Tibial nerve (tissue), 4 donors: ENCODE measurements around the gene IL17B. TPM values are rescaled to one million over a fixed set of nuclear protein-coding genes. Genes with fewer than 3 reads are reported as not detected.

Source experiments
- DNase-seq, 2 donors: peaks; one replicate each; pipeline ENCODE4 v3.0.0-alpha.2; 2019; ENCODE audit warnings: low spot score in 2 of 2
- H3K27ac ChIP-seq, 4 donors: fragments of 200-600 bp; sonication (generic) in 3 of 4; one replicate each; pipeline ENCODE4 v1.5.1; 2017 to 2019; ENCODE audit warnings: mild to moderate bottlenecking in 1 of 4
- H3K27me3 ChIP-seq, 2 donors: fragments of 200-600 bp; sonication (generic) in 1 of 2; one replicate each; pipeline versions ENCODE4 v1.5.1 to v1.6.0; 2017 to 2019
- H3K36me3 ChIP-seq, 3 donors: fragments of 200-600 bp; sonication (generic); one replicate each; pipeline ENCODE4 v1.5.1; 2018 to 2019
- H3K4me1 ChIP-seq, 4 donors: fragments of 200-600 bp; sonication (generic) in 3 of 4; one replicate each; pipeline ENCODE4 v1.5.1; 2017 to 2019
- H3K4me3 ChIP-seq, 4 donors: fragments of 200-600 bp; sonication (generic) in 3 of 4; one replicate each; pipeline ENCODE4 v1.5.1; 2017 to 2019; ENCODE audit warnings: mild to moderate bottlenecking in 1 of 4, moderate library complexity in 1 of 4
- H3K9me3 ChIP-seq, 4 donors: fragments of 200-600 bp; sonication (generic) in 3 of 4; one replicate each; pipeline ENCODE4 v1.5.1; 2017 to 2019
- EP300 ChIP-seq, 2 donors: sonication (generic); formaldehyde crosslinking; IDR thresholded peaks; one replicate each; pipeline ENCODE4 v1.6.1; 2017; ENCODE audit warnings: antibody characterized with exemption in 2 of 2, mild to moderate bottlenecking in 1 of 2
- POLR2A ChIP-seq, 2 donors: fragments of 450-650 bp; IDR thresholded peaks; one replicate each; pipeline ENCODE4 v1.6.1; 2017; ENCODE audit warnings: antibody characterized with exemption in 2 of 2, mild to moderate bottlenecking in 2 of 2, moderate library complexity in 2 of 2
- WGBS, 2 donors: methylation state at CpG; one replicate each; pipeline ENCODE4 v1.1.5; 2018; 5-methylcytosine and 5-hydroxymethylcytosine counted together
- total RNA-seq, 4 donors: library from RNA; depleted of rRNA; stranded (reverse); fragments of >200 nt; gene quantifications; one replicate each; pipeline ENCODE4 v1.1.0, GENCODE V29; 2016
- TF ChIP-seq, protein P1 (sequence below), 5 experiments: fragments of 200-600 bp in 3 of 5; fragments of 450-650 bp in 2 of 5; sonication (generic) in 3 of 5; IDR thresholded peaks; one replicate each; pipeline ENCODE4 v1.5.1; 2016 to 2019; ENCODE audit warnings: antibody characterized with exemption in 5 of 5, mild to moderate bottlenecking in 3 of 5, moderate library complexity in 2 of 5

IL17B gene, protein sequence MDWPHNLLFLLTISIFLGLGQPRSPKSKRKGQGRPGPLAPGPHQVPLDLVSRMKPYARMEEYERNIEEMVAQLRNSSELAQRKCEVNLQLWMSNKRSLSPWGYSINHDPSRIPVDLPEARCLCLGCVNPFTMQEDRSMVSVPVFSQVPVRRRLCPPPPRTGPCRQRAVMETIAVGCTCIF
- 100 to 1,000 TPM in 1 of 4 donors, 10 to 100 TPM in 3; 22.8 to 109 (median 80.7) TPM for total RNA-seq

DNA sequence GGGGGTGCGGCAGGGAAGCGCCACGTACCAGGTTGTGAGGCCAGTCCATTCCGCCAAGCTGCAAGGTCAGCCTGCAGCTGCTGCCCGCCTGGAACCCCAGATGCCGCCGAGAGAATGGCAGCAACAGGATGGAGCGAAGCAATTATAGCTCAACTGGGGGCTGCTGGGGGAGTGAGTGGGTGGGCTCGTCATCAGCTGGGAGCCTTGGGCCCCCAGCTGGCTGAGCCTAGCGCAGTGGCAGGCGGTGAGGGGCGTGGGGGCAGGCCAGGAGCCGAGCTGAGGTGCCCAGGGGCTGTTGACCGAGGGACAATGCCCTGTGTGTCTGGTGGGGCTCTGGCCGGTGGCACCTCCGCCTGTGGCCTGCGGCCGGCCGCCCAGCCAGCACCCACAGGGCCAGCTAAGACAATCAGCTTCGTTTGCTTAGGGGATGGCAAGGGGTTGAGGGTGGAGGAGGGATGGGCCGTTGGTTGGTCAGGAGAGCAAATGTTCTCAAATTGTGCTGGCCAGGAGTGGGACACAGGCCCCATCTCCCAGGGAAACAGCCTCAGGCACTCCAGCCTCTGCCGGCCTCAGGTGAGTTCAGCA lies at the start of gene IL17B:
Gene IL17B, minus strand, starts transcription at position 116 of the 585 bp plus-strand sequence. Its CDS starts 67 bp downstream, at position 49.
- no peaks in the 10 kb centered on the region for H3K27me3 ChIP-seq
- H3K36me3 ChIP-seq: peaks cover 0 to 4% (median 0%) of the 10 kb centered on the region in 3 donors
- no peaks in the 10 kb centered on the region for H3K9me3 ChIP-seq
- TF ChIP-seq, protein P1, sequence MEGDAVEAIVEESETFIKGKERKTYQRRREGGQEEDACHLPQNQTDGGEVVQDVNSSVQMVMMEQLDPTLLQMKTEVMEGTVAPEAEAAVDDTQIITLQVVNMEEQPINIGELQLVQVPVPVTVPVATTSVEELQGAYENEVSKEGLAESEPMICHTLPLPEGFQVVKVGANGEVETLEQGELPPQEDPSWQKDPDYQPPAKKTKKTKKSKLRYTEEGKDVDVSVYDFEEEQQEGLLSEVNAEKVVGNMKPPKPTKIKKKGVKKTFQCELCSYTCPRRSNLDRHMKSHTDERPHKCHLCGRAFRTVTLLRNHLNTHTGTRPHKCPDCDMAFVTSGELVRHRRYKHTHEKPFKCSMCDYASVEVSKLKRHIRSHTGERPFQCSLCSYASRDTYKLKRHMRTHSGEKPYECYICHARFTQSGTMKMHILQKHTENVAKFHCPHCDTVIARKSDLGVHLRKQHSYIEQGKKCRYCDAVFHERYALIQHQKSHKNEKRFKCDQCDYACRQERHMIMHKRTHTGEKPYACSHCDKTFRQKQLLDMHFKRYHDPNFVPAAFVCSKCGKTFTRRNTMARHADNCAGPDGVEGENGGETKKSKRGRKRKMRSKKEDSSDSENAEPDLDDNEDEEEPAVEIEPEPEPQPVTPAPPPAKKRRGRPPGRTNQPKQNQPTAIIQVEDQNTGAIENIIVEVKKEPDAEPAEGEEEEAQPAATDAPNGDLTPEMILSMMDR (IDR thresholded peaks at IDR 0.05): no peak
- no peak for TF ChIP-seq EP300 (IDR thresholded peaks at IDR 0.05)
- peak in 1 of 2 donors; percentile 5 for TF ChIP-seq POLR2A (IDR thresholded peaks at IDR 0.05)
- H3K4me1 ChIP-seq: peaks cover 0 to 49% (median 5%) of the 10 kb centered on the region in 4 donors
- 58% methylated on average over 21 to 22 of the region's 22 CpGs for WGBS, 2 donors
- no peak for DNase-seq
- peak within 1 kb of the TSS in 1 of 4 donors; percentile 17 for H3K4me3 ChIP-seq
- H3K27ac ChIP-seq: peak within 1 kb of the TSS; percentile 16 to 83 (median 66)

- 85 to 86% methylated on average over 5 of the region's 5 CpGs for WGBS, 2 donors
- Histone ChIP-seq H3K27ac (no peak overlapping the region), H3K9me3 (no peaks in the 10 kb centered on the region), H3K36me3 (peaks cover 0 to 25% (median 0%) of the 10 kb centered on the region in 3 donors), H3K27me3 (no peaks in the 10 kb centered on the region), H3K4me3 (no peak overlapping the region), H3K4me1 (peaks cover 0 to 31% (median 13%) of the 10 kb centered on the region in 4 donors)
- DNase-seq: no peak
- TF ChIP-seq POLR2A (IDR thresholded peaks at IDR 0.05): no peak
- TF ChIP-seq, protein P1 (IDR thresholded peaks at IDR 0.05): no peak
- no peak for TF ChIP-seq EP300 (IDR thresholded peaks at IDR 0.05)
Observed at GRCh38 chr5:149428032-149428431, 48.9 kb upstream of the IL17B start.

GRCh38 chr5:149427374-149427773 lies 48.3 kb upstream of the IL17B start:
- Histone ChIP-seq H3K4me1 (peaks cover 0 to 37% (median 20%) of the 10 kb centered on the region in 4 donors), H3K4me3 (no peak overlapping the region), H3K27ac (no peak overlapping the region), H3K36me3 (peaks cover 0 to 25% (median 0%) of the 10 kb centered on the region in 3 donors), H3K9me3 (no peaks in the 10 kb centered on the region), H3K27me3 (no peaks in the 10 kb centered on the region)
- TF ChIP-seq POLR2A (IDR thresholded peaks at IDR 0.05) (no peak), EP300 (IDR thresholded peaks at IDR 0.05) (no peak)
- TF ChIP-seq, protein P1 (IDR thresholded peaks at IDR 0.05): no peak
- WGBS, 2 donors: 67 to 90% methylated on average over 4 of the region's 4 CpGs
- no peak for DNase-seq

DNA sequence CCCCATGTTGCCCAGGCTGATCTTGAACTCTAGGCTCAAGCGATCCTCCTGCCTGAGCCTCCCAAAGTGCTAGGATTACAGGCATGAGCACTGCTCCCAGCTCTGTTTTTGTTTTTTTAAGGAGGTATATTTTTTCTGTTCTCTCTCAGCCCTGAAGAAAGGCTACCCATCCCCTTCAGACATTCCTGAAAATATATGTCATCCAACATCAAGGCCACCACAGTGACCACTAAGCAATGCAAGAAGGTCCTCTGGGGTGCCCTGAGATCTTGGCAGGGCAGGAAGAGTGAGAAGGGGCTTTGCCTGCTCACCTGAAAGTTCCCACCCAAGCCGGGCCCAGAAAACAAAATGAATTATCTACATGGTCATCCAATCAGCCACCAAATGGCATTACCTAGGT lies 47.8 kb upstream of the IL17B start:
- TF ChIP-seq, protein P1 (IDR thresholded peaks at IDR 0.05): no peak
- TF ChIP-seq POLR2A (IDR thresholded peaks at IDR 0.05) (no peak), EP300 (IDR thresholded peaks at IDR 0.05) (no peak)
- H3K4me3 ChIP-seq: no peak overlapping the region
- no peaks in the 10 kb centered on the region for H3K9me3 ChIP-seq
- peaks cover 0 to 42% (median 21%) of the 10 kb centered on the region in 4 donors for H3K4me1 ChIP-seq
- DNase-seq: no peak
- H3K27me3 ChIP-seq: no peaks in the 10 kb centered on the region
- H3K27ac ChIP-seq: no peak overlapping the region
- peaks cover 0 to 25% (median 0%) of the 10 kb centered on the region in 3 donors for H3K36me3 ChIP-seq
- WGBS, 2 donors: 91 to 96% methylated on average over 2 of the region's 2 CpGs

GRCh38 chr5:149425729-149426128 lies 46.6 kb upstream of the IL17B start:
- Histone ChIP-seq H3K4me1 (peaks cover 0 to 50% (median 21%) of the 10 kb centered on the region in 4 donors), H3K36me3 (peaks cover 0 to 25% (median 0%) of the 10 kb centered on the region in 3 donors), H3K27ac (no peak overlapping the region), H3K9me3 (no peaks in the 10 kb centered on the region), H3K4me3 (no peak overlapping the region), H3K27me3 (no peaks in the 10 kb centered on the region)
- 82 to 88% methylated on average over 4 of the region's 4 CpGs for WGBS, 2 donors
- no peak for DNase-seq
- TF ChIP-seq POLR2A (IDR thresholded peaks at IDR 0.05) (no peak), EP300 (IDR thresholded peaks at IDR 0.05) (no peak)
- TF ChIP-seq, protein P1 (IDR thresholded peaks at IDR 0.05): no peak
